Glutamatergic neuron (in vitro differentiated cells): ENCODE measurements around the gene MLLT1. TPM values are rescaled to one million over a fixed set of nuclear protein-coding genes. Genes with fewer than 3 reads are reported as not detected.

Source experiments
- DNase-seq: peaks from one replicate; pipeline ENCODE4 v3.0.0; 2022
- H3K27ac Mint-ChIP-seq: one replicate; pipeline ENCODE4 v1.8.0; 2020; ENCODE audit warnings: mild to moderate bottlenecking, mixed read lengths, inconsistent platforms; ENCODE audit not compliant: unreplicated experiment
- H3K27me3 Mint-ChIP-seq: one replicate; pipeline ENCODE4 v1.8.0; 2020; ENCODE audit warnings: mild to moderate bottlenecking, moderate library complexity, mixed read lengths, inconsistent platforms; ENCODE audit not compliant: unreplicated experiment
- H3K36me3 Mint-ChIP-seq: one replicate; pipeline ENCODE4 v1.8.0; 2020; ENCODE audit warnings: mild to moderate bottlenecking, mixed read lengths, inconsistent platforms; ENCODE audit not compliant: unreplicated experiment
- H3K4me1 Mint-ChIP-seq: one replicate; pipeline ENCODE4 v1.8.0; 2020; ENCODE audit warnings: mild to moderate bottlenecking, low read depth, mixed read lengths, inconsistent platforms; ENCODE audit not compliant: unreplicated experiment
- H3K4me3 Mint-ChIP-seq: one replicate; pipeline ENCODE4 v1.8.0; 2020; ENCODE audit warnings: mild to moderate bottlenecking, mixed read lengths, inconsistent platforms; ENCODE audit not compliant: unreplicated experiment
- H3K9me3 Mint-ChIP-seq: one replicate; pipeline ENCODE4 v1.8.0; 2020; ENCODE audit warnings: mild to moderate bottlenecking, moderate library complexity, mixed read lengths, inconsistent platforms; ENCODE audit not compliant: unreplicated experiment
- CTCF ChIP-seq: fragments of 200-600 bp; sonication (generic); IDR thresholded peaks from one replicate; pipeline ENCODE4 v1.5.0; 2021; ENCODE audit not compliant: partially characterized antibody, unreplicated experiment
- total RNA-seq: library from RNA; stranded (reverse); fragmentation: NEBNext Ultra II Directional; extraction: Animal tissue kit (Norgen Biotek cat#: 25700); gene quantifications from one replicate; pipeline ENCODE4 v1.2.1, GENCODE V29; 2021; ENCODE audit not compliant: unreplicated experiment

Gene MLLT1
- total RNA-seq, 1 donor from 2014 or later = 52.9 TPM

GRCh38 chr19:6226012-6226411 lies 53.8 kb downstream of the MLLT1 start:
- H3K27ac Mint-ChIP-seq = peak overlapping the region; percentile 78
- no peak for TF ChIP-seq CTCF
- no peaks in the 10 kb centered on the region for H3K36me3 Mint-ChIP-seq
- no peak for DNase-seq
- peaks cover 9% of the 10 kb centered on the region for H3K27me3 Mint-ChIP-seq
- peaks cover 2% of the 10 kb centered on the region for H3K9me3 Mint-ChIP-seq
- H3K4me1 Mint-ChIP-seq = peaks cover 24% of the 10 kb centered on the region
- no peak overlapping the region for H3K4me3 Mint-ChIP-seq

GRCh38 chr19:6225232-6225865 lies 54.4 kb downstream of the MLLT1 start:
- H3K27me3 Mint-ChIP-seq = peaks cover 5% of the 10 kb centered on the region
- peaks cover 24% of the 10 kb centered on the region for H3K4me1 Mint-ChIP-seq
- peak overlapping the region; percentile 78 for H3K27ac Mint-ChIP-seq
- TF ChIP-seq CTCF = no peak
- H3K4me3 Mint-ChIP-seq = no peak overlapping the region
- H3K36me3 Mint-ChIP-seq = no peaks in the 10 kb centered on the region
- peak; percentile 32 for DNase-seq
- peaks cover 2% of the 10 kb centered on the region for H3K9me3 Mint-ChIP-seq

GRCh38 chr19:6224308-6224675 lies 55.5 kb downstream of the MLLT1 start:
- Mint-ChIP-seq H3K4me3 (no peak overlapping the region), H3K4me1 (peaks cover 22% of the 10 kb centered on the region), H3K27me3 (peaks cover 5% of the 10 kb centered on the region), H3K27ac (peak overlapping the region; percentile 62), H3K9me3 (no peaks in the 10 kb centered on the region), H3K36me3 (no peaks in the 10 kb centered on the region)
- TF ChIP-seq CTCF = no peak
- no peak for DNase-seq

GRCh38 chr19:6223461-6224307 lies 56.1 kb downstream of the MLLT1 start:
- Mint-ChIP-seq H3K4me1 (peaks cover 22% of the 10 kb centered on the region), H3K4me3 (no peak overlapping the region), H3K27ac (peak overlapping the region; percentile 78)

More at GRCh38 chr19:6223461-6224307, 56.1 kb downstream of the MLLT1 start:
- peaks cover 5% of the 10 kb centered on the region for H3K27me3 Mint-ChIP-seq
- H3K9me3 Mint-ChIP-seq = no peaks in the 10 kb centered on the region
- H3K36me3 Mint-ChIP-seq = no peaks in the 10 kb centered on the region
- no peak for TF ChIP-seq CTCF
- DNase-seq = peak; percentile 53
